Measurements from ENCODE around the gene ANXA5.
"Not testable (repeated sequence)": the region's sequence is repeated elsewhere in the genome, so short reads cannot be mapped to it uniquely, and the experiment has no call there.

Gene ANXA5

GRCh38 chr4:121696581-121697461 is at the start of gene ANXA5:
Gene ANXA5 (minus strand): TSS chr4:121696980. CDS start chr4:121696589, 391 bp downstream.
- peak; percentile 88 for DNase-seq (ENCODE audit: low spot score)

GRCh38 chr4:121742794-121743193 is 46.0 kb upstream of the ANXA5 start:
- no peak for DNase-seq (ENCODE audit: low spot score)

DNA sequence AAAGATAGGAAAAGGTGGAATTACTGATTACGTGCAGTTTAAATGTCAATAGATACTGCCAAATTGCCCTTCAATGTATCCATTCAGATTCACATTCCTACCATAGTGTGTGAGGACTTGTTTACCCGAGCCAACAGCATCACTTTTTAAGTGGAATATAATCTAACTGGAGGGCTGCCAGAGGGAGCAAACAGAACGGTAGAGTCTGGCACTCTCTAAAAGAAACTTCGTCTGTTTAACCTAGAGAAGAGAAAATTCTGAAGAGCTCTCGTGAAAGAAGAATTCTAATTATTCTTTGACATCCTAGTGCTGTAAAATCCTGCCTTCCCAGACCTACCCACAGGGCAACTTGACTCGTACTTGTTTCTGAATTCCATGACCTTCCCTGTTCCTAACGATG is 45.0 kb upstream of the ANXA5 start:
- DNase-seq (ENCODE audit: low spot score) = no peak

- DNase-seq (ENCODE audit: low spot score) = peak; percentile 20
These were observed 44.1 kb upstream of the ANXA5 start for GRCh38 chr4:121740796-121741409.

DNA sequence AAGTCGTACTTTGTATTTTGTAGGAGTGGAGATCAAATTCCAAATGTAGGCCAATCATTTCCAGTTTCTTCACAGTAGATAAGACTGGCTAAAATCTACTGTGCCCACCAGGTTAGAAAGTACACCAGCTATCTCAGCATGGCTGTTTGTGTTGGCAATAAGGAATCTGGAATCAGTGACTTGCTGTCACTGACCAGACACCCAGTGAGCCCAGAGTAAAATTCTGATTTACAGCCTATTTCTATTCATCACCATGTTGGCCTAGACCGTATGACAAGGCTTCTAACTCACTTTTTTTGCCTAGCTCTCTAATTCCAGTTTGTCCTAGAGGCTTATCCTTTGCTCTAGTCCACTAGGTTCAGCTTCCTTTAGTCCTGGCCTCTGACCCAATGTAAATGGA is 42.8 kb upstream of the ANXA5 start:
- DNase-seq (ENCODE audit: low spot score) = no peak

- no peak for DNase-seq (ENCODE audit: low spot score)
These were observed 42.2 kb upstream of the ANXA5 start for GRCh38 chr4:121738780-121739535.

GRCh38 chr4:121737846-121738554 is 41.2 kb upstream of the ANXA5 start:
- DNase-seq (ENCODE audit: low spot score) = no peak

- DNase-seq (ENCODE audit: low spot score) = peak; percentile 52
These were observed 40.1 kb upstream of the ANXA5 start for GRCh38 chr4:121736735-121737351.

DNA sequence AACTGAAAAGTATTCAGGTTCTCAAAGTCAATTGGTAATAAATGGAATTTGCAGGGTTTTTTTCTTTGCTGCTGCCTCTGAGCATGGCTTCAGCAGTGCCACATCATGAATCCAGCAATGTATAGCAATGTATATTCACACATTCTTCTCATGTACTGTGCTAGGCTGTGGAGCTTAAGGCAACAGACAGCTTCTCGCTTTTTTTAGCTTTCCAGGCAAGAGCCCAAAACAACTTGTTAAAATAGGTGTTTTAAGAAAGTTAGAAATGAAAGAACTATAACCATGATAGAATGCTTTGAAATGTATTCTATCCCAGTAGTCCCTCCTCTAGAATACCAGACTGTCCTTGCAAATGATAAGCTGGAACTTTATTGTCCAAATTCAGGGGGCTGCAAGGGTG is 37.8 kb upstream of the ANXA5 start:
- no peak for DNase-seq (ENCODE audit: low spot score)

DNA sequence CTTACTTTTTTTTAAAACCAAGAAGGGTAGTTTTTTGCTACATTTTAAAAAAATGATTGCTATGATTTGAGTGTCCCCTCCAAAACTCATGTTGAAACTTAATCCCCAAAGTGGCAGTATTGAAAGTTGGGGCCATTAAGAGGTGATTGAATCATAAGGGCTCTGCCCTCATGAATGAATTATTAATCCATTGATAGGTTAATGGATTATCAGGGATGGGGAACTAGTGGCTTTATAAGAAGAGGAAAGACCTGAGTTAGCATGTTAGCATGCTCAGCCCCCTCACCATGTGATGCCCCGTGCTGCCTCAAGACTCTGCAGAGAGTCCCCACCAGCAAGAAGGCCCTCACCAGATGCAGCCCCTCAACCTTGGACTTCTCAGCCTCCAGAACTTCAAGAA is 37.2 kb upstream of the ANXA5 start:
- DNase-seq (ENCODE audit: low spot score) = no peak

- DNase-seq (ENCODE audit: low spot score) = not testable (repeated sequence)
These were observed 33.0 kb upstream of the ANXA5 start for GRCh38 chr4:121729753-121730152.

GRCh38 chr4:121728798-121729226 is 32.0 kb upstream of the ANXA5 start:
- no peak for DNase-seq (ENCODE audit: low spot score)

- DNase-seq (ENCODE audit: low spot score) = no peak
These were observed 31.3 kb upstream of the ANXA5 start for GRCh38 chr4:121728066-121728465.

DNA sequence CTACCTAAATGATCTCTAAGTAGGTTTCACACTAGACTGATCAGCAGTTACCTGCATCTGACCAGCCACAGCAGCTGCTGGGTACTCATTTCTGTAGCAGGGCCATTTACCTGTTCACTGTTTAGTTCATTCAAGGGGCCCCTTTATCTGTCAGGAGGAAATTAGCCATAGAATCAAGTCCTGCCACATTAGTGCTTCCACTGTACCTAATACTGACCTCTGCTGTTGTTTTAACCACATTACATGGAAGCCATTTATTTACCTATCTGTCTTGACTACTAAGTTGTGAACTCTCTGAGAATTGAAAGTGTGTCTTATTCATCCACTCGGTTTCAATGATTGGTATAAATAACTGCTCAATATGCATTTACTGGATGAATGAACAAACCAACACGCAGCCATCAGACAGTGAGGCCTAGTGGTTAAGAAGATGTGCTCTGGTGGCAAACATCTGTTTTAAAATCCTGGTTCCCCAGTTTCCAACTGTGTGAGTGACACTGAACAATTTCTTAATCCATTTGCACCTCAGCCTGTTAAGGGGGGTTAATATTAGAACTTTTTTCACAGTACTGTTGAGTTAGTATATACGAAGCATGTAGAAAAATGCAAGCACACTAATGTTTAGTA is 30.0 kb upstream of the ANXA5 start:
- peak; percentile 57 for DNase-seq (ENCODE audit: low spot score)

DNA sequence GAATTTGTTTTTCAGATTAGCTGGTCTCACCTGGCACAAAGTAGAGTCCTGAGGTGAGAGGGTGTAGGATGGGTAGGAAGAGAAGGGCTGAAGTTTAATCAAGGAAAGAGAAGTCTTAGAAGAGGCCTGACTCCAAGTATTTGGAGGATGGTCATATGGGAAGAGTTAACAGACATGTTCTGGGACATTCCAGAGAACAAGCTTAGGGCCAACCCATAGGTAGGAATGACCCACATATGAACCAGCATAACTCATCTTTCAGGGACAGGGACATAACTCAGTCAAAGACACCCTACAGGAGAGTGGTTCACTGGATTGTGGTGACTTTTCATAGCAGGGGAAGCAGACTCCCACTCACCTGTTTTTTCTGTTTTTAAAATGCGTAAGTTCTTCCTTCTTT is 27.9 kb upstream of the ANXA5 start:
- DNase-seq (ENCODE audit: low spot score) = no peak

DNA sequence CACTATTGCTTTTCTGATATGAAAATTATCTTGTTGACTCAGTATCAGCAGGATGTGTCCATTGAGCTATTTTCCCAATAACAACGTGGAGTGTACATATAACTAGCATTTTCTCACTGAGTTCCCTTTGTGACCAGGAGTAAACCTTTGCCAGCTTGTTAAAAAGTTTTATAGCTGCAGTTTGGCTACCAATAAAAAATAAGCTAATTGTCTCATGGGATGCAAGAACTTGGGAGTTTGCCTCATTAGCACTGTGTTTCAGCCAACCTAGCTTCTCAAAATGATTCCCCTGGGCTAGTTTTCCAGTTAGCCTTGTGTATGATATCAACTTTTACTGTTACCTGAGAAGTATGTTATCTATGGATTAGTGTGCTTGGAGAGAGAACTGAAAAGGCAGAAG is 24.9 kb upstream of the ANXA5 start:
- DNase-seq (ENCODE audit: low spot score) = no peak

DNA sequence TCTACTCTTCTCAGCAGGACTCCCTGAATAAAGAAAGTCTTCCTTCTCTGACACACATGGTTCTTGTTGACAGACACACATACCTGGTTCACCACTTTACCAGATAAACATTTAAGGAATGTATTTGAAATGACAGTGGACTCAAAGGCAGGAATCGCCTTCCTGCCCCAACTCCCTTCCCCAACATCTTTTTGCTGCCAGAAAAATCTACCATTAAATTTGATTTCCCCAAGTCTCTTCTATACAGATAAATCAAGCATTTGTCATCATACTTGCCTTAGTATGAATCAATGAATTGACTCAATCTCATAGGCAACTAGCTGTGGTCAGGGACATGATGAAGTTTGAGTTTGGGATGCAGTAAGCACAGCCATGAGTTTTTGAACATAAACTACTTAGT is 23.3 kb upstream of the ANXA5 start:
- DNase-seq (ENCODE audit: low spot score) = no peak

GRCh38 chr4:121717680-121718237 is 21.0 kb upstream of the ANXA5 start:
- no peak for DNase-seq (ENCODE audit: low spot score)

GRCh38 chr4:121714548-121714947 is 17.8 kb upstream of the ANXA5 start:
- DNase-seq (ENCODE audit: low spot score) = no peak

GRCh38 chr4:121712783-121713182 is 16.0 kb upstream of the ANXA5 start:
- DNase-seq (ENCODE audit: low spot score) = no peak

All from iPS-NIHi11 (cell line).